ENCODE measurements around the gene TRIM14.
"Not testable (repeated sequence)": the region's sequence is repeated elsewhere in the genome, so short reads cannot be mapped to it uniquely, and the experiment has no call there.

TRIM14 gene

GRCh38 chr9:98142182-98142907, 23.3 kb upstream of the TRIM14 start:
- DNase-seq (ENCODE audit: low read depth in 2 of 2, low spot score in 1 of 2) = no peak

- DNase-seq (ENCODE audit: low read depth in 2 of 2, low spot score in 1 of 2) = no peak
These were observed 21.5 kb upstream of the TRIM14 start for GRCh38 chr9:98140503-98140902.

GRCh38 chr9:98136489-98136888, 17.5 kb upstream of the TRIM14 start:
- DNase-seq (ENCODE audit: low read depth in 2 of 2, low spot score in 1 of 2) = no peak

- DNase-seq (ENCODE audit: low read depth in 2 of 2, low spot score in 1 of 2) = no peak
These were observed 16.9 kb upstream of the TRIM14 start for GRCh38 chr9:98135938-98136337.

GRCh38 chr9:98135558-98135934, 16.5 kb upstream of the TRIM14 start:
- no peak for DNase-seq (ENCODE audit: low read depth in 2 of 2, low spot score in 1 of 2)

- DNase-seq (ENCODE audit: low read depth in 2 of 2, low spot score in 1 of 2) = no peak
These were observed 15.9 kb upstream of the TRIM14 start for GRCh38 chr9:98134702-98135557.

- DNase-seq (ENCODE audit: low read depth in 2 of 2, low spot score in 1 of 2) = no peak
These were observed 14.0 kb upstream of the TRIM14 start for GRCh38 chr9:98132806-98133631.

- no peak for DNase-seq (ENCODE audit: low read depth in 2 of 2, low spot score in 1 of 2)
These were observed 13.1 kb upstream of the TRIM14 start for GRCh38 chr9:98132158-98132557.

GRCh38 chr9:98130576-98131228, 11.7 kb upstream of the TRIM14 start:
- no peak for DNase-seq (ENCODE audit: low read depth in 2 of 2, low spot score in 1 of 2)

GRCh38 chr9:98130060-98130459, 11.0 kb upstream of the TRIM14 start:
- DNase-seq (ENCODE audit: low read depth in 2 of 2, low spot score in 1 of 2) = not testable (repeated sequence)

GRCh38 chr9:98129451-98129881, 10.4 kb upstream of the TRIM14 start:
- no peak for DNase-seq (ENCODE audit: low read depth in 2 of 2, low spot score in 1 of 2)

- no peak for DNase-seq (ENCODE audit: low read depth in 2 of 2, low spot score in 1 of 2)
These were observed 9.3 kb upstream of the TRIM14 start for GRCh38 chr9:98128316-98128715.

- DNase-seq (ENCODE audit: low read depth in 2 of 2, low spot score in 1 of 2) = no peak
These were observed 8.2 kb upstream of the TRIM14 start for GRCh38 chr9:98127226-98127625.

GRCh38 chr9:98124637-98125426, 5.8 kb upstream of the TRIM14 start:
- no peak for DNase-seq (ENCODE audit: low read depth in 2 of 2, low spot score in 1 of 2)

- DNase-seq (ENCODE audit: low read depth in 2 of 2, low spot score in 1 of 2) = not testable (repeated sequence)
These were observed 5.1 kb upstream of the TRIM14 start for GRCh38 chr9:98124091-98124490.

- DNase-seq (ENCODE audit: low read depth in 2 of 2, low spot score in 1 of 2) = no peak
These were observed 2.0 kb upstream of the TRIM14 start for GRCh38 chr9:98121058-98121457.

GRCh38 chr9:98120476-98120875, 1.5 kb upstream of the TRIM14 start:
- DNase-seq (ENCODE audit: low read depth in 2 of 2, low spot score in 1 of 2) = no peak

- peak in 1 of 2 donors; percentile 28 for DNase-seq (ENCODE audit: low read depth in 2 of 2, low spot score in 1 of 2)
These were observed 910 bp downstream of the TRIM14 start for GRCh38 chr9:98117984-98118639.

- DNase-seq (ENCODE audit: low read depth in 2 of 2, low spot score in 1 of 2) = not testable (repeated sequence)
These were observed 1.9 kb downstream of the TRIM14 start for GRCh38 chr9:98117097-98117496.

- DNase-seq (ENCODE audit: low read depth in 2 of 2, low spot score in 1 of 2) = no peak
These were observed 10.0 kb downstream of the TRIM14 start for GRCh38 chr9:98109052-98109451.

All from stimulated activated CD8-positive, alpha-beta memory T cell treated with anti-CD3 and anti-CD28 coated beads, Interleukin-4, amount 100 ng/mL, for 1 hour (primary cell).